SU-DHL-6 (cell line): ENCODE results near the gene ARVCF.

Source experiments
- EZH2phosphoT487 ChIP-seq: fragments of 200-600 bp; sonication (generic), shearing (Covaris generic); conservative IDR thresholded peaks from 2 replicates; pipeline ENCODE4 v1.6.1; 2018; ENCODE audit warnings: mild to moderate bottlenecking, antibody characterized with exemption, low read length, moderate library complexity, mixed read lengths
- TF ChIP-seq, protein P1 (sequence below): fragments of 200-600 bp; sonication (generic); IDR thresholded peaks from one replicate; pipeline ENCODE4 v1.5.1; 2017; ENCODE audit warnings: antibody characterized with exemption, mild to moderate bottlenecking, low read length, moderate library complexity; ENCODE audit not compliant: insufficient read depth, poor library complexity, severe bottlenecking

DNA sequence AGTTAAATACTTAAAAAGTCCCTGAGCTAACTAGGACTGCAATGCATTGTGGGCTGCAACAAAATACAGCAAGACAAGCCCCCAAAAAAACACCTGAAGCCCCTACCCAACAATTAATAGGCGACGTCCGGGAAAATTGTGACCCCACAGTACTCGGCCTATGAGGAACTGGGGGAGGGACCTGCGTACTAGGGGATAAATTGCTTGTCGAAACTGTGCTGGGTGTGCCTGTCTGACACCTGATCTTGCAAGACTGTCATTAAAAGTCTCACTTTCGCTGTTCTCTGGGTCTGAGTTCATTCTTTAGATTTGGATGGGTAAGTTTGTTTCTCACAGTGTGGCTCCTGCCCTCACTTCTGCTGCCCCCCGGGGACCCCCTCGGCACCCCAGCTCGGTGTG lies 19.5 kb upstream of the ARVCF start:
- TF ChIP-seq, protein P1, sequence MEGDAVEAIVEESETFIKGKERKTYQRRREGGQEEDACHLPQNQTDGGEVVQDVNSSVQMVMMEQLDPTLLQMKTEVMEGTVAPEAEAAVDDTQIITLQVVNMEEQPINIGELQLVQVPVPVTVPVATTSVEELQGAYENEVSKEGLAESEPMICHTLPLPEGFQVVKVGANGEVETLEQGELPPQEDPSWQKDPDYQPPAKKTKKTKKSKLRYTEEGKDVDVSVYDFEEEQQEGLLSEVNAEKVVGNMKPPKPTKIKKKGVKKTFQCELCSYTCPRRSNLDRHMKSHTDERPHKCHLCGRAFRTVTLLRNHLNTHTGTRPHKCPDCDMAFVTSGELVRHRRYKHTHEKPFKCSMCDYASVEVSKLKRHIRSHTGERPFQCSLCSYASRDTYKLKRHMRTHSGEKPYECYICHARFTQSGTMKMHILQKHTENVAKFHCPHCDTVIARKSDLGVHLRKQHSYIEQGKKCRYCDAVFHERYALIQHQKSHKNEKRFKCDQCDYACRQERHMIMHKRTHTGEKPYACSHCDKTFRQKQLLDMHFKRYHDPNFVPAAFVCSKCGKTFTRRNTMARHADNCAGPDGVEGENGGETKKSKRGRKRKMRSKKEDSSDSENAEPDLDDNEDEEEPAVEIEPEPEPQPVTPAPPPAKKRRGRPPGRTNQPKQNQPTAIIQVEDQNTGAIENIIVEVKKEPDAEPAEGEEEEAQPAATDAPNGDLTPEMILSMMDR = no peak
- no peak for TF ChIP-seq EZH2phosphoT487
